GM19455 (cell line): ENCODE results near the gene HIVEP3.
"Not testable (repeated sequence)": the region's sequence is repeated elsewhere in the genome, so short reads cannot be mapped to it uniquely, and the experiment has no call there.

Experiments used
- ATAC-seq: cut with Tn5 transposase; IDR thresholded peaks from one replicate; pipeline ENCODE4 v1.9.1; 2021; ENCODE audit not compliant: unreplicated experiment

HIVEP3 gene

DNA sequence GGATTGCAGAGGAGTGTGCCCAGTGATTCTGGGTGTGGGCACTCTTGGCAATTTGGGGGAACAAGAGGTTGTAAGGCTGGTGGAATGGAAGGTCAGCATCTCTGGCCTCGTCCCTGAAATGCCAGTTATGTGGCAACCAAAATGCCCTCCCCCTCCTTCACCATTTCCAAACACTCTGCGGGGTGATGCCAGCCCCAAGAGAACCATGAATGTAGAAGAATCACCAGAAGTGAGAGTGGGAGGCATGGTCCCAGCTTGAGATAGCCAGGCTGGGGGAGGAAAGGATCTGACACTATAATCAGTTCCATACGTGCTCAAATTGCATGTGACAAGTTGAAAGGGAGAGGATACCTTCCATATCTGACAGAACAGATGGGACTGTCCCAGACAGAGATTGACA, 345.5 kb downstream of the HIVEP3 start:
- no peak for ATAC-seq

DNA sequence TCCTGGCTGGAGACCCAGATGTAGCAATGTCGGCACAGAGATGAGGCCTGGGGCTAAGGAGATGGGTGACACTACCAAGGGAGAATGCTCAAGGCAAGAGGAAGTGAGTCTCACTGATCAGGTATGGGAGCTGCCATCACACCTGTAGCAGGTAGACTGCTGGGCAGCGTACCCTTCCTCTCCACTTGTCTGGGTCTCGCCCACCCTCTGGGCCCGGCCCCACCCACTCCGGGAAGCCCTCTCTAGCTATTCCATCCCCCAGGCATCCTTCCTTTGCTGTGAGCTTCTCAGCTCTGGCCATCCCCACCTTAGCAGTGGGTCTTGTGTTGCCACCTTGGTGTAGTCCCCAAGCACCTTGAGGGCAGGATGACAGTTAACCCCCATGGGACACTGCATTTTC, 346.5 kb downstream of the HIVEP3 start:
- no peak for ATAC-seq

DNA sequence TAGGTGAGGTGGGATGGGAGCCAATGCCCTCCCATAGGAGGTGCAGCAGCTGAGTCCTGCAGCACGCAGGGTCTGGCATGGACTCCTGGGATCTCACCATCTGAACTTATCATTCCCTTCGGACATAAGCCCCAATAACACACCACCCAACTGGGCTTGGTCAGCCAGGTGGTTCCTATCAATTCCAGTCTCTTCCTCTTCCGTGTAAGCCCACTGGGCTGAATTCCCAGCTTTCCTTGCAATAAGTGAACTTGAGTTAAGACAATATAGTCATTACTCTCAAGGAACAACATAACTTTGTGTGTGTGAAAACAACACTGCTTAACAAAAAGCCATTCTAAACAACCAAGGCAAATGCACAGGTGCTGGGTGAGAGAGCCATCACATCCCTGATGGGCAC, 347.7 kb downstream of the HIVEP3 start:
- ATAC-seq, result no peak

DNA sequence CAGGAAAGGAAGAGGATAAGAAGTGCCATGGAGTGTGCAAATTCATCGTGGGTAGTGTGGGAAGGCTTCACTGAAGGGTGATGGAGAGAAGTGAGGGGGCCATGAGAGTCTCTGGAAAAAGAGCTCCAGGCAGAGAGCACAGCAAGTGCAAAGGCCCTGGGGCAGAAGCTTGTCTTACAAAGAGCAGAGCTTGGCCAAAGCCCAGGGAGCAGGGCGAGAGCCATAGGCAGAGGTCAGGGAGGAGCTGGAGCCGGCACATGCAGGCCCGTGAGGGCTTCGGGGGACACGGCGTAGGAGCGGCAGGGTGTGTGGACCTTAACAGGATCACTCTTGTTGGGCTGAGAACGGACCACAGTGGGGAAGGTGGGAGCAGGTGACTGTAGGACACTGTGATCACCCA, 350.5 kb downstream of the HIVEP3 start:
- ATAC-seq, result no peak

DNA sequence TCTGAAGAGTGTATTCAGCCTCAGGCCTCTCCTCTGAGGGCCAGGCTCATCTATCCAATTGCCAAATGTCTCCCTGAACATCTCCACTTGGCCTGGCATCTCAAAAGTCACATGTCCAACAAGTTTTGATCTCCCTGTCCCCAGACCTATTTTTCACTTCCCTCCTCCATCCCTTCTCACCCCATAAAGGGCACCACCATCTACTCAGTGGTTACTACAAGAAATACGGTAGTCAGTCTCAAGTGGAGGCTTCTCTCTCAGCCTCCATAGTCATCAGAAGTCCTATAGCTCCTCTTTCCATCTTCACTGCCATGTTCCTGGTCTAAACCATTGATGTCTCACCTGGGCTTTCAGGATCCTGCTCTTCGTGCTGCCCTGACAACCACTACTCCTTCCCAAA, 351.8 kb downstream of the HIVEP3 start:
- ATAC-seq, result no peak

DNA sequence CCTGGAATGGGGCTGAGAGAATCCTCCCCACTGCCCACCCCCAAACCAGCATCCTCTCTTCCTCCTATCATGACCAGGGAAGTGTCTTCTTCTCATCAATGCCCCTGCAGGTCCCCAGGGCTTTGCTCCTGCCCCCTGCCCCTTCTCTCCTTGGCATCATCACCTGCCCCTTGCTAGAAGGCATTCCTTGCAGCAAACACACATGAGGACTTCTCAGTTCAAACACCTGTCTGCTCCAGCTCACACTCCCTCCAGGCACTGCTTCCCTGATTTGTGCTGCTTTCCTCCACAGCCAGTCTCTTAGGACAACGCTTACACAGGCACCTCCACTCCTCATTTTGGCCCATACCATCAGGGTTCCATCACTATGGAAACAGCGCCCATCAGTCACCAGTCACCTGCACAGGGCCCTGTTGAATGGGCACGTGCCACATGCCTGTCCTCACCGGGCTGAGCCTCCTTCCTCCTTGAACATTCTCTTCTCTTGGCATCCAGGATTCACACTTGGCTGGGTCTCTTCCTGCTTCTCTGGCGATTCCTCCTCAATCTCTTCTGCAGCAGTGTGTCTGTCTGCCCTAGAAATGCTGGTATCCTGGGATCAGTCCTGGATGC, 352.3 kb downstream of the HIVEP3 start:
- no peak for ATAC-seq

DNA sequence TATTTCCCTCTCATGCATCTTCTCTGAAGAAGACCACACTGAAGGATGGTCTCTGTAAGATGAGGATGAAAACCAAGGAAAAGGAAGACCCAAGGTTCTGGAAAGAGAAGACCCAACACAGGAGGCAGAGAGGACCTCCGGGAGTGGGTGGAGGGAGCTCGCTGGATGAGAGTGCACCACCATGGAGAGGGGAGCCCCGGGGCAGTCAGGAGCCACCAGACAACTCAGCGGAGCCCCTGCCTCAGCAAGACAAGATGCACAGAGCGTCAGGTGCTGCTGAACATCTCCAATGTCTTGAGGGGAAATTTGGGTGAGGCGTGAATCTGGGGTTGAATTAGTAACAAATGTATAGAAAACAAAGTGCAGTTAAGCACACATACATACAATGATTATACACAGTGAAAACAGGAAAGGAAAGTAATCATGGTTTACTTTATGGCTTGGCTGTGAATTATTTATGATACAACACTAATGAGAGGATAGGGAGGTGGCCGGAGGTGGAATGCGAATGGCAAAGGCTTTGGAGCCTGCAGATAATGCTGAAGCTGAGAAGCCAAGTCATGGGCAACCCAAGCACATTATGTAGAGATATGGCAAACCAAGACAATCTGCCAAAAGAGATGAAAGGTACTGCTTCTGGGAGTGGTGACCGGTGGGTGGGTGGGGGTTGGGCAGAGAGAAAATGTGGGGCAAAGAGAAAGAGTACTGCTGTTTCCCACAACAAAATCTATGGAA, 353.8 kb downstream of the HIVEP3 start:
- ATAC-seq, result no peak

DNA sequence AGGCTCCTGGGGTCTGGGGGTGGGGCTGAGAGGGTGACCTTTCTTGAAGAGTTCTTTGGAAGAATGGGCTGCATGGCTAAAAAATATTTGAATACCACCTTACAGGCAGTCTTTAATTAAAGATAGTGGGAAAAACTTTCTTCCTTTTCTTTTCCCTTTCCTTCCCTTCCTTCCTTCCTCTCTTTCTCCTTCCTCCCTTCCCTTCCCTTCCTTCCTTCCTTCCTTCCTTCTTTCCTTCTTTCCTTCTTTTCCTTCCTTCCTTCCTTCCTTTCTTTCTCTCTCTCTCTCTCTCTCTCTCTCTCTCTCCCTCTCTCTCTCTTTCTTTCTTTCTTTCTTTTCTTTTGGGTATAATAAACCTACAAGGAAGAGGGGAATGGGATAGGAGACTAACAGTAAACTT, 356.4 kb downstream of the HIVEP3 start:
- ATAC-seq, result no peak

DNA sequence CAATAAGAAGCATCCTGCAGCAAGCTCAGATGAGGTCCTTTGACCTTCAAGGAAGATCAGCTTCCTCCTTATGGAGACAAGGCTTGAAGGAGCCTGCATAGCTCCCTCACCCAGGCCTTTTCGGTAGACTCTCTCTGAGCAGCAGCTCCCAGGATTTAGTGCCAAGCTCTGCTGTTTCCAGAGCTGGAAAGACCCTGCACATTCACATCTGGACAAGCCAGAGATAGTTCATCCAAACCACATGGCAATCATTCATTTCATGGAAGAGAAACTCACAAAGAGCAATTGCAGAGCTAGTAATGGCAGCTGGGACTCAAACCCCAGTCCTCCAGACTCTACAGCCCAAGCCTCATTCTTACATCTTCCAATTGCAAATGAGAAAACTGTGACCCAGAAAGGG, 357.8 kb downstream of the HIVEP3 start:
- no peak for ATAC-seq

DNA sequence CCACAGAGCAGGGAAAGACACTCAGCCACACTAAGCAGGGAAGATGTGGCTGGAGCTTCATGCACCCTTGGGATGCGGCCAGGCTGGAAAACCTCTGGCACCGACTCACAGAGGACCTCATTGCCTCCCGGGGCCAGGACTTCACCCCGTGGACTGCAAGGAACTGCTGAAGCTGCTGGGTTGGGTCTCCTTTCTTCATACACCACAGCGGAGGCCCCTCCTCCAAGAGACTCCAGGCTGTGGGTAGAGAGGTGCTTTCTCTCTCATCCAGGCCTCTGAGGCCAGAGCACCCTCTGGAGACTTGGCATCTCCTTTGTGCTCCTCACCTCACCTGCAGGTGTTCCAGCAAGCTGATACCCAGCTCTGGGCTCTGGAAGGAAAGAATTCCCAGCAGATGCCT, 358.2 kb downstream of the HIVEP3 start:
- no peak for ATAC-seq

DNA sequence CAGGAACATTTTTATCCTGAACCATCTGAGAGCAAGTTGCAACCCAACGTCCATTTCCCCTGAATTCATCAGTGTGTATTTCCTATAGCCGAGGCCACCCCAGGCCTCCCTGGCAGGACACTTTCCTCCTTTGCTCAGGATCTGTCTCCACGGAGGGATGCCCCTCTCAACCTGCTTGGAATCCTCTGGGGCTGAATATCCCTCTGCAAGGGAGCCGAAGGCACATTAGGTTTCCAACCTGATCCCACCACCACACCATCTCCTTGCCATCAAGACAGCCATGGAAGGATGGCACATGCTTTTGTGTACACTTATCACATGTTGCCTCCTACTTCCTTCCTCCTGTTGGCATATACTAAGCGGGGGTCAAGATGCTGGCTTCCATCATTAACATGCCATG, 359.4 kb downstream of the HIVEP3 start:
- no peak for ATAC-seq

DNA sequence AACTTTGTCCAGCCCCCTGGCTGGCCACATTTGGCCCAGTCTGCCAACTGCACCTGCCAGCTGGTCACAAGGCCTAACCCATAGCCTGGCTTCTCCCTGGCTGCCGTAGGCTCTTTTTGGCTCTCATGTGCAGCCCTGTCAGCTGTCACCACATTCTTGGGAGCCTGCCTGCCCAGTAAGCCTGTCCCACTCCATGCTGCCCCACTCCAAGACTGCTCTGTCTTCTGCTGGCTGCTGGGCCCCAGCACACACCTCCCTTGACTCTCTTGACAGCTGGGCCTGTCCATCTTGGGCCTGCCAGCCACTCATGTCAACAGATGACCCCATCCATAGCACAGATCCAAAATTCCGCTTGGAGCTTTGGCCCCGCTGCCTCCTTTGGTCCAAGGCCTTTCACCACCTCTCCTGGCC, 360.0 kb downstream of the HIVEP3 start:
- no peak for ATAC-seq

DNA sequence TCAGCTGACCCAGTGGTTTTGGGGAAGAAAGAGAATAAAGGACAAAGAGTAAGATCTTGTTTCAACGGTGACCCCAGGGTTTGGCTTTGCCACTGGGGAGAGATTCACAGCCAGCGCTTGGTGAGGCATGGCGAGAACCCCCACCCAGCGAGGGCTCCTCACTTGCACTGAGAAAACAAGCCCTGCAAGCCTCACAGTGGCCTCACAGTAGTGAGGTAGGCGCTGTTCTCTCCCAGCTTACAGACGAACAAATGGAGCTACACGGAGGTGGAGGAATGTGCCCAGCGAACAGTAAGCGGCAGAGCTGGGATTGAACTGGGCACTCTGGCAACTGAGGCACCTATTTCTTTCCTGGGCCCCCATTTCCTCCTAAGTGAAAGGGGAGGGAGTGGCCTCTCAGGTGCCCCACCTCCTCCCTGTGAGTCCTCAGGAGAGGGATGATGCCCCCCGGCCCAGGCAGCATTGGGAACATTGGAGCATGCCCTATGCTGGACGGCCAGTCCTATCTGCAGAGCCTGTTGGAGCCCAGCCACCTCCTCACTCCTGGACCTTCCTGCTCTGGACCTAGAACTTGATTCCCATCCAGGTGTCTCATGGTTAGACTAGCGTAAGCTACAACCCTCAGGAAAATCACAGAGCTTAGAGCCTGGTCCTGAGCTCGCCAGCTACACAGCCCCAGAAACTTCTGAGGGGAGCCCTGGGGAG, 360.8 kb downstream of the HIVEP3 start:
- no peak for ATAC-seq

DNA sequence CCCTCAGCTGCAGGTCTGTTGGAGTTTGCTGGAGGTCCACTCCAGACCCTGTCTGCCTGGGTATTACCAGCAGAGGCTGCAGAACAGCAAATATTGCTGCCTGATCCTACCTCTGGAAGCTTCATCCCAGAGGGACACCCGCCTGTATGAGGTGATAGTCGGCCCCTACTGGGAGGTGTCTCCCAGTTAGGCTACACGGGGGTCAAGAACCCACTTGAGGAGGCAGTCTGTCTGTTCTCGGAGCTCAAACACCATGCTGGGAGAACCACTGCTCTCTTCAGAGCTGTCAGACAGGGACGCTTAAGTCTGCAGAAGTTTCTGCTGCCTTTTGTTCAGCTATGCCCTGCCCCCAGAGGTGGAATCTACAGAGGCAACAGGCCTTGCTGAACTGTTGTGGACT, 364.0 kb downstream of the HIVEP3 start:
- not testable (repeated sequence) for ATAC-seq

DNA sequence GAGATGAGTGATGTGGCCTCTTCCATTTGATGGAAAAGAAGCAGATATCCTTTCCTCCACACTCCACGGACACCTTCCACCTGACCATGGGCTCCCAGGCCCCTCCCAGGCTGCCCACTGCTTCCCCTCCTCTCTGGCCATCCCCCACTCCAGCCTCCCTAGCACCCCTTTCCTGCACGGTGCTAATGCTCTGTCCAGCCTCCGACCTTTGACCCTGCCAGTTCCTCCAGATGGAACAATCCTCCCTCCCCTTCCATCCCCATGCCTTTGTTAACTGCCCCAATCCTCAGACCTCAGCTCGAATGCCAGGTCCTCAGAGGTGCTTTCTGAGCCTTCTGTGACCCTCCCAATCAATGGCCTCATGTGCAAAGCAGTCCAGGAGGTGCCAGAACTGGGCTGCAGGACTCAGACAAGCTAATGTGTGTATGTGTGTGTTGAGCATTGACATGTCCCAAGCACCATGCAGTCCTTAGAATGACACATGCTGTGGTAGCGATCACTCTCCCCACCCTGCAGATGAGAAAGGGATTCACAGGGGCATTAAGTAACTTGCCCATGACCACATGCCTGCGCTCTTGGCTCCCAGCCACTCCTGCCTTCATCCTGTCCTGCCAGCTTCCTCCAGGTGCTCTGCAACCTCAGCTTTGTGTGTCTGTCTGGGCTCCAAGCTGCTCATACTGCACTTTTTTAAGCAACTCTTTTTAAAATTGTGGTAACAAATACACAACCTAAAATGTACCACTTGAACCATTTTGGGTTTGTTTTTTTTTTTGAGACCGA, 370.8 kb downstream of the HIVEP3 start:
- ATAC-seq, result no peak

DNA sequence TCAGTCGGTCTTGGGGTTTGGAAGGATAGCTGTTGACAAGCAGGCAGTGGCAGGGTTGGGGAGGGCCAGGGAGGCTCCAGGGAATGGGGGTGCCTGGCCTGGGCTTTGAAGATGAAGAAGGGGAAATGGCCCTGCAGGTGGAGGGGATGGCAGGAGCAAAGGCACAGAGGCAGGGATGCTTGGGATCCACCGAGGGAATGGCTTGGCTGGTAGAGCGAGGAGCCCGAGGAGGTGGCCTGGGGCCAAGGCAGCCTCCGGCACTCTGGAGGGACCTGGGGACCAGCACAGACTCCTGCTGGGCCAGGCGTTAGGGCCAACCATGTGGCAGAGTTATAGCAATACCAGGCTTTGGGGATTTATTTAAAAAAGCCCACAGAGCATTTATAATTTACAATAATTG, 371.4 kb downstream of the HIVEP3 start:
- no peak for ATAC-seq

DNA sequence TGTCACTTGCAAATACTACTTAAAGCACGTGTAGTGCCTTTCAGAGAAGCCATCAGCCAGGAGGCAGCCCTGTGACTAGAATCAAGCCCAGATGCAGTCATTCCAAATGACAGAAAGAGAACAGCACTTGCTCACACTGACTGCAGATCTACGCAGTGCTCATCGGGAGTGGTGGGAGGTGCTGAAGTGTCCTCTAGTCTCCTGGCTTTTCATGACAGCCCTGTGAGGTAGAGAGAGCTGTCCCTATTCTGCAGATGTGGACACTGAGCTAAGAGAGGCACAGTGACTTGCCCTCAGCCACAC, 371.9 kb downstream of the HIVEP3 start:
- ATAC-seq, result no peak

DNA sequence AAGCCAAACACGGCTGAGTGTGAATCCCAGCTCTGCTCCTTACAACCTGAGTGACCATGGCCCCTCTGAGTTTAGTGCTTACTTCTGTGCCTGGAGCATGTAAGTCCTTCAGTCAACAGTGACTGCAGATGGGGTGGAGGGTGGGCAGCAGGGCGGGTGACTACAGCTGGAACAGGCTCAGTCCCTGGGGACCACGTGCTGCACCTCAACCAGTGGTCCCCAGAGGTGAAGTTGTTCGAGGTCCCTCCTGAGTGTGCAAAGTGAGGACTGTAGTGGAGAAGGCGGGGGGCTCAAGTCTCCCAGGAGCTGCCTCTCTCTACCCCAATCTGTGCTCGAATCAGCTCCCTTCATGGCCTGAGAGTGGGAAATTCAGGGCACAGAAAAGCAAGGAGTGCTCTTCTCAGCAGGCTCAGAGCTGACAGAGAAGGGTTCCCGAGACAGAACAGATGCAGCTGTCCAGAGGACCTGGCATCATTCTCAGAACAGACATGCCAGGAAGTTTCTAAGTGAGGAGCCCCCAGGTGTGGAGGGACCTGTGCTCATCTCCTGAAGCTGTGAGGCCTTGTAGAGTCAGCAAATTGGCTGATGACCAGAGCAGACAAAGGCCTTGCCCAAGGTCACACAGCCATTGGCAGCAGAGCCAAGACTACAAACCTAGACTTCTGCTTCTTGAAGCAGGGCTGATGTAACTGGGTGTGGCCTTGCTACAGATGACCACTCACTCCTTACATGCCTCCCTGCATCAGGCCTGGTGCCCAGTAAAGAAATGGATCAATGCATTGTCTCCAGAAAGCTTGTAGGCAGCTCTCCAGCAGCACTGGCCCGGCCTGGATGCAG, 372.5 kb downstream of the HIVEP3 start:
- ATAC-seq, result no peak

DNA sequence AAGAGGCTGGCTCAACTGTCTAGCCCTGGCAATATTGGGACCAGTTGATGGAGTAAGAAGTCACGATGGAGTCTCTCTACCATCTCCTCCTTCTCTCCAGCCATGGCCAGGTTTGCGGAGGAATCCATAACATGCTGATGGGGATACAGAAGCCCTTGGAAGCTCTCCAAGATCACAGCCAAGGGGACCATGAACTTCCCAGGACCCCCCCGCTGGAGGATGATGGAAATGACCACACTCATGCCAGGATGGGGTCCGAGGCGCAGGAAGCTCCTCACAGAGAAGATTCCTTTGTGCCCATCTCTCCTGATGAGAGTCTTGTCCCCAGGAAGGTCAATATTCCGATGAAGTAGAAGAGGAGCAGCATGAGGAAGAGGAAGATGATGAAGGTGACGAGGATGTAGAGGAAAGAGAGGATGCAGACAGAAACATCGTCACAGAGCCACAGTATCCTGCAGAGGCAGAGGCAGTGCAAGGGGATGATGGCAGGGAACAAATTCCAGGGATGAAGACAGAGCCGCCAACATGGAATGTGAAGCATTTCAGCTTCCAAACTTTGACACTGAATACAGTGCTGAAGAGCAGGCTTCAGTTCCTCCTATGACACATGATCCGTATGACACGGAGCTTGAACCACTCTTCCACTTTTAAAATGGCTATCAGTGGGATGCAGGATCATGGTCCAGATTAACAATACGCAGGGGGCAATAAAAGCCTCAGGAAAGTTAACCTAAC, 376.4 kb downstream of the HIVEP3 start:
- no peak for ATAC-seq

DNA sequence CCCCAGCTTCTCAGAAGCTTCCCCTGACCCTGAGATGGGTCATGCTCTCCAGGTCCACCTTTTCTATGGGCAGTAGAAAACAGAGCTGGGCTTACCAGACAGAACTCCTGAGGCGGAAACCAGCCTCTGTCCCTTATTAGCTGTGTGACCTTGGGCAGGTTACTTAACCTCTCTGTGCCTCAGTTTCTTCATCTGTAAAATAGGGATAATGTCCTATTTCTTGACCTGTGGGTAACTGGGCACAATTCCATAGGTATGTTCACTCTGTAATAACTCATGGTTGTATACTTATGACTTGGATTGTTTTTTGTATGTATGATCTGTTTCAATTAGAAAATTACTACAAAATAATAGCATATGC, 377.1 kb downstream of the HIVEP3 start:
- ATAC-seq, result no peak
